Trophoblast cell (in vitro differentiated cells and primary cell): ENCODE data around the gene FHOD3.

Source experiments
- DNase-seq, 2 donors: peaks; one replicate each; pipeline ENCODE4 v3.0.0-alpha.2; 2016
- H2AFZ ChIP-seq: 2 replicates; pipeline ENCODE4 v1.6.1; 2013; ENCODE audit warnings: low read length, moderate library complexity, mild to moderate bottlenecking; ENCODE audit not compliant: insufficient read depth, poor library complexity
- H2AK5ac ChIP-seq: 2 replicates; pipeline ENCODE4 v1.6.1; 2013; ENCODE audit warnings: mild to moderate bottlenecking, low read length
- H2BK120ac ChIP-seq: 2 replicates; pipeline ENCODE4 v1.6.1; 2013; ENCODE audit warnings: low read length, mild to moderate bottlenecking, moderate library complexity; ENCODE audit not compliant: insufficient read depth, poor library complexity
- H2BK12ac ChIP-seq: 2 replicates; pipeline ENCODE4 v1.6.1; 2013; ENCODE audit warnings: mild to moderate bottlenecking, low read length, moderate library complexity
- H2BK5ac ChIP-seq: 2 replicates; pipeline ENCODE4 v1.6.1; 2013; ENCODE audit warnings: low read length, low read depth, moderate library complexity, mild to moderate bottlenecking; ENCODE audit not compliant: poor library complexity
- H3K14ac ChIP-seq: 2 replicates; pipeline ENCODE4 v1.6.1; 2013; ENCODE audit warnings: mild to moderate bottlenecking, low read length
- H3K18ac ChIP-seq: 2 replicates; pipeline ENCODE4 v1.6.1; 2013; ENCODE audit warnings: mild to moderate bottlenecking, low read length
- H3K23ac ChIP-seq: 2 replicates; pipeline ENCODE4 v1.6.1; 2013; ENCODE audit warnings: low read length
- H3K27ac ChIP-seq: 2 replicates; pipeline ENCODE4 v1.5.1; 2013; ENCODE audit warnings: low read depth, mild to moderate bottlenecking, inconsistent platforms, low read length, moderate library complexity
- H3K27me3 ChIP-seq: 2 replicates; pipeline ENCODE4 v1.6.1; 2013; ENCODE audit warnings: inconsistent platforms, mild to moderate bottlenecking, low read length, moderate library complexity; ENCODE audit not compliant: insufficient read depth
- H3K36me3 ChIP-seq, 2 experiments: 1 replicate in 1 of 2; 2 replicates in 1 of 2; pipeline ENCODE4 v1.6.1; 2013; ENCODE audit warnings: low read length in 2 of 2, mild to moderate bottlenecking in 2 of 2, moderate library complexity in 1 of 2; ENCODE audit not compliant: insufficient read depth in 2 of 2, control insufficient read depth in 1 of 2
- H3K4ac ChIP-seq: 2 replicates; pipeline ENCODE4 v1.6.1; 2013; ENCODE audit warnings: low read depth, mild to moderate bottlenecking, low read length, moderate library complexity
- H3K4me1 ChIP-seq, 2 experiments: 1 replicate in 1 of 2; 2 replicates in 1 of 2; pipeline ENCODE4 v1.6.1; 2013; ENCODE audit warnings: low read length in 2 of 2, mild to moderate bottlenecking in 2 of 2, moderate library complexity in 1 of 2; ENCODE audit not compliant: insufficient read depth in 2 of 2, control insufficient read depth in 1 of 2
- H3K4me2 ChIP-seq: 2 replicates; pipeline ENCODE4 v1.6.1; 2013; ENCODE audit warnings: inconsistent platforms, mild to moderate bottlenecking, low read length, moderate library complexity
- H3K4me3 ChIP-seq: 2 replicates; pipeline ENCODE4 v1.5.1; 2013; ENCODE audit warnings: mild to moderate bottlenecking, low read depth, low read length, inconsistent platforms
- H3K79me1 ChIP-seq: one replicate; pipeline ENCODE4 v1.6.1; 2013; ENCODE audit warnings: low read length
- H3K79me2 ChIP-seq: 2 replicates; pipeline ENCODE4 v1.6.1; 2013; ENCODE audit warnings: low read length, mild to moderate bottlenecking; ENCODE audit not compliant: control insufficient read depth, insufficient read depth, poor library complexity
- H3K9ac ChIP-seq: 2 replicates; pipeline ENCODE4 v1.6.1; 2013; ENCODE audit warnings: mild to moderate bottlenecking, low read length
- H3K9me3 ChIP-seq: 2 replicates; pipeline ENCODE4 v1.6.1; 2013; ENCODE audit warnings: low read depth, mild to moderate bottlenecking, control low read depth, inconsistent platforms, low read length; ENCODE audit not compliant: insufficient read depth
- H4K12ac ChIP-seq: 2 replicates; pipeline ENCODE4 v1.6.1; 2013; ENCODE audit warnings: low read depth, mild to moderate bottlenecking, low read length, moderate library complexity
- H4K8ac ChIP-seq: 2 replicates; pipeline ENCODE4 v1.6.1; 2013; ENCODE audit warnings: low read depth, mild to moderate bottlenecking, low read length, moderate library complexity
- H4K91ac ChIP-seq: one replicate; pipeline ENCODE4 v1.6.1; 2013; ENCODE audit warnings: low read depth, mild to moderate bottlenecking, low read length, moderate library complexity
- WGBS: extraction: QIAGEN DNeasy Blood & Tissue Kit; methylation state at CpG from one replicate; pipeline ENCODE4 v1.1.7; 2013; ENCODE audit warnings: missing lambda C conversion rate; ENCODE audit not compliant: insufficient read length, insufficient coverage; ENCODE audit errors: extremely low coverage; 5-methylcytosine and 5-hydroxymethylcytosine counted together

The FHOD3 gene

DNA sequence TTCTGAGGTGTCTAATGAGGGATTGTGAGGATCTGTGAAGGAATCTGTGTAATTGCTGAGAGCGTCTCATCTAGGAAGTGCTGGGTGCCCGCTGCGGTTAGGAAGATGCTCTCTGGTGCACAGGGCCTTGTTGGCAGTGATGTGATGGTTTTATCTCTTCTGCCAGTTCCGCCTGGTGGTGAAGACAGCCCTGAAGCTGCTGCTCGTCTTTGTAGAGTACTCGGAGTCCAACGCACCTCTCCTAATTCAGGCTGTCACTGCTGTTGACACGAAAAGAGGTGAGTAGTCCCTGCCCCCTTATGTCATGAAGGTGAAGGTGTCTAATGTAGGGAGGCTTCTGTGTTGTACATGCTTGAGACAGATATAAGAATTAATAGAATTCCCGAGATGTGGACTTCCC lies 297.1 kb downstream of the FHOD3 start:
- DNase-seq: no peak
- Histone ChIP-seq H3K27ac (no peak overlapping the region), H2BK120ac (no peak overlapping the region), H2AK5ac (no peak overlapping the region), H3K18ac (no peak overlapping the region), H3K4ac (no peak overlapping the region), H2AFZ (no peak overlapping the region), H3K23ac (no peak overlapping the region), H3K27me3 (no peaks in the 10 kb centered on the region), H4K8ac (no peak overlapping the region), H3K79me1 (no peaks in the 10 kb centered on the region), H2BK12ac (no peak overlapping the region), H3K9me3 (peaks cover 5% of the 10 kb centered on the region), H3K79me2 (no peaks in the 10 kb centered on the region), H3K36me3 (peaks cover 6 to 20% of the 10 kb centered on the region in 2 experiments), H3K9ac (no peak overlapping the region), H3K4me1 (peaks cover 4 to 6% of the 10 kb centered on the region in 2 experiments), H3K14ac (no peak overlapping the region), H4K91ac (no peak overlapping the region), H3K4me2 (no peak overlapping the region), H3K4me3 (no peak overlapping the region), H2BK5ac (no peak overlapping the region), H4K12ac (no peak overlapping the region)
- WGBS: no CpG with 5 or more reads among the region's 9 CpGs

DNA sequence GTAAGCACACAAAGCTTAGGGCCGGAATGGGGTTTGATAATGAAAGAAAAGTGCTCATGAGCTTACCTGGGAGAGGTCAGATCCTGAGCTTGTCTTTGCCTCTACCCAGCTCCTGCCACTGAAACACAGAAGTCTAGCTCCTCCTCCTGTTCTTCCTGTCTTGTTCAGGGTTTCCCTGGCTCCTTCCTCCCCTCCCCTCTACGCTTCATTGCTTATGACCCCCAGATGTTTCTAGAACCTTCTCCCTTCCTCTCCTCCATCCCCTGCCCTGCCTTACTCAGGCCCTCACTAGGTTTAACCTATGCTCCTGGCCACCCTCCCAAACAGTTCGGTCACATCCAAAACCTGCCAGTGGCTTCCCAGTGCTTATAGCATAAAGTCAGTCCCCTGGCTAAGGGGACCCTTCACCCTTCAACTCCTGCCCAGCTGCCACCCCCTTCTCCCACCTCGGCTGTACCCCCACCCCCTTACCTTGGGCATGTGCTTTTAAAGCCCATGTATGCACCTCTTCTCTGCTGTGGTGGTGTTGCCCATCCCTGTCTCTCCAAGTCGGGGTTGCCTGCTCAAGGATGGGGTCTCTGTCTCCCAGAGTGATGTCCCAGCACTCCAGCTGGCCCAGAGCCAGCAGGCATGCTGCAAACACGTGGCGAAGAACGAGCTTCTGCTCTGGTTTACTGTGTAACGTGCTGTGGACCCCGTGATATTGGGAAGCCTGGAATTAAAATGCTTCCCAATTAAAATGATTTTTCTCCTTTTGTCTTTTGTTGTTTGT lies 297.7 kb downstream of the FHOD3 start:
- H3K36me3 ChIP-seq: peaks cover 2 to 19% of the 10 kb centered on the region in 2 experiments
- WGBS: no CpG with 5 or more reads among the region's 10 CpGs
- no peak overlapping the region for H4K91ac ChIP-seq

DNA sequence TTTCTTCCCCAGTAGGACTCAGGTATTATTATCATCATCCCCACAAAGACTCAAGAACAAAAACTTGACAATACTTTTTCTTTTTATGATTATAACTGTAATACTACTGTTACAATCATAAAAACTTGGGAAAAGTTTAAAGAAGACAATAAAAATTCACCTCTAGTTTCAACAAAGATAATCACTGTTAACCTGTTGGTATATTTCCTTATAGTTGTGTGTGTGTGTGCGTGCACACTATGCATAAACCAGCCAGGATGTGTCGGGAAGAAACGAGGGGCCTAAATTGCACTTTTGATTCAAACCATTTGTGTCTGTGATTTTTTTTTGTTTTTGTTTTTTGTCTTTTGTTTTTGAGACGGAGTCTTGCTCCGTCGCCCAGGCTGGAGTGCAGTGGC lies 298.3 kb downstream of the FHOD3 start:
- peaks cover 4 to 6% of the 10 kb centered on the region in 2 experiments for H3K4me1 ChIP-seq
- H3K9ac ChIP-seq: no peak overlapping the region
- H2BK120ac ChIP-seq: no peak overlapping the region
- H3K9me3 ChIP-seq: peaks cover 5% of the 10 kb centered on the region
- no peaks in the 10 kb centered on the region for H3K79me2 ChIP-seq
- no peak overlapping the region for H3K4me3 ChIP-seq
- no peak overlapping the region for H3K18ac ChIP-seq
- no peak overlapping the region for H3K23ac ChIP-seq
- no peak overlapping the region for H2BK12ac ChIP-seq
- no peak overlapping the region for H2BK5ac ChIP-seq
- no peak overlapping the region for H3K27ac ChIP-seq
- H2AFZ ChIP-seq: no peak overlapping the region
- no peak overlapping the region for H2AK5ac ChIP-seq
- no CpG with 5 or more reads among the region's 6 CpGs for WGBS
- no peak for DNase-seq
- peaks cover 2 to 20% of the 10 kb centered on the region in 2 experiments for H3K36me3 ChIP-seq
- H3K79me1 ChIP-seq: no peaks in the 10 kb centered on the region
- no peak overlapping the region for H4K12ac ChIP-seq
- no peak overlapping the region for H3K4me2 ChIP-seq
- H3K4ac ChIP-seq: no peak overlapping the region
- no peaks in the 10 kb centered on the region for H3K27me3 ChIP-seq
- no peak overlapping the region for H4K8ac ChIP-seq
- no peak overlapping the region for H4K91ac ChIP-seq
- no peak overlapping the region for H3K14ac ChIP-seq

More for the DNA sequence above, 297.7 kb downstream of the FHOD3 start:
- no peak overlapping the region for H3K9ac ChIP-seq
- H3K18ac ChIP-seq: no peak overlapping the region
- H3K27ac ChIP-seq: no peak overlapping the region
- no peak overlapping the region for H3K4me2 ChIP-seq
- H2AK5ac ChIP-seq: no peak overlapping the region
- H3K79me1 ChIP-seq: no peaks in the 10 kb centered on the region
- H2BK120ac ChIP-seq: no peak overlapping the region
- H3K27me3 ChIP-seq: no peaks in the 10 kb centered on the region
- H3K79me2 ChIP-seq: no peaks in the 10 kb centered on the region
- peaks cover 5% of the 10 kb centered on the region for H3K9me3 ChIP-seq
- H3K4me3 ChIP-seq: no peak overlapping the region
- peak overlapping the region; percentile 87 for H3K23ac ChIP-seq
- H4K12ac ChIP-seq: no peak overlapping the region
- no peak for DNase-seq
- no peak overlapping the region for H2BK12ac ChIP-seq
- H3K14ac ChIP-seq: no peak overlapping the region
- H4K8ac ChIP-seq: no peak overlapping the region
- H3K4me1 ChIP-seq: peaks cover 4 to 6% of the 10 kb centered on the region in 2 experiments
- no peak overlapping the region for H2BK5ac ChIP-seq
- no peak overlapping the region for H3K4ac ChIP-seq
- no peak overlapping the region for H2AFZ ChIP-seq

DNA sequence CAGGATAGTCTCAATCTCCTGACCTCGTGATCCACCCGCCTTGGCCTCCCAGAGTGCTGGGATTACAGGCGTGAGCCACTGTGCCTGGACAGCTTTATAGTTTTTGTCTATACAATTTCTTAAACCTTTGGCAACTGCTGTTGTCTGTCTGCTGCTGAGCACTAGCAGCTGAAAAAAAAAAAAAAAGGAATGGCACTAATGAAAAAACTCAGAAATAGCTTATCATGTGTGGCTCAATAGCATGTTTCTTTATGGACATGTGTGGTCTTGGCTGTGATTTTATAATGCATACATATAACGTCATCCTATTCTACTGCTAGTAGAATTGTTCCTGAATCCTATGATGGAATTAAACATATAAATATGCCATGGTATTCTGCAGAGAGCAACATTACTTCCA lies 300.1 kb downstream of the FHOD3 start:
- Histone ChIP-seq H3K4me2 (no peak overlapping the region), H2AK5ac (no peak overlapping the region), H2BK120ac (no peak overlapping the region), H3K14ac (no peak overlapping the region), H3K79me1 (no peaks in the 10 kb centered on the region), H2AFZ (no peak overlapping the region), H3K36me3 (peaks cover 0 to 19% of the 10 kb centered on the region in 2 experiments), H3K4ac (no peak overlapping the region), H3K4me1 (peaks cover 1 to 6% of the 10 kb centered on the region in 2 experiments), H3K18ac (no peak overlapping the region), H3K27me3 (no peaks in the 10 kb centered on the region), H4K12ac (no peak overlapping the region), H4K91ac (no peak overlapping the region), H3K4me3 (no peak overlapping the region), H3K9me3 (peaks cover under 1% of the 10 kb centered on the region), H3K23ac (no peak overlapping the region), H4K8ac (no peak overlapping the region), H2BK5ac (no peak overlapping the region), H3K27ac (no peak overlapping the region), H3K79me2 (no peaks in the 10 kb centered on the region), H2BK12ac (no peak overlapping the region), H3K9ac (no peak overlapping the region)
- no CpG with 5 or more reads among the region's 4 CpGs for WGBS
- DNase-seq: no peak
